GM19035 (cell line): ENCODE results near the gene TTLL9.

Source experiments
- ATAC-seq: cut with Tn5 transposase; IDR thresholded peaks from one replicate; pipeline ENCODE4 v1.9.1; 2021; ENCODE audit not compliant: unreplicated experiment

The TTLL9 gene

GRCh38 chr20:31836853-31837608 is 33.4 kb upstream of the TTLL9 start:
- ATAC-seq, result no peak

GRCh38 chr20:31837896-31838397 is 32.5 kb upstream of the TTLL9 start:
- ATAC-seq, result no peak

DNA sequence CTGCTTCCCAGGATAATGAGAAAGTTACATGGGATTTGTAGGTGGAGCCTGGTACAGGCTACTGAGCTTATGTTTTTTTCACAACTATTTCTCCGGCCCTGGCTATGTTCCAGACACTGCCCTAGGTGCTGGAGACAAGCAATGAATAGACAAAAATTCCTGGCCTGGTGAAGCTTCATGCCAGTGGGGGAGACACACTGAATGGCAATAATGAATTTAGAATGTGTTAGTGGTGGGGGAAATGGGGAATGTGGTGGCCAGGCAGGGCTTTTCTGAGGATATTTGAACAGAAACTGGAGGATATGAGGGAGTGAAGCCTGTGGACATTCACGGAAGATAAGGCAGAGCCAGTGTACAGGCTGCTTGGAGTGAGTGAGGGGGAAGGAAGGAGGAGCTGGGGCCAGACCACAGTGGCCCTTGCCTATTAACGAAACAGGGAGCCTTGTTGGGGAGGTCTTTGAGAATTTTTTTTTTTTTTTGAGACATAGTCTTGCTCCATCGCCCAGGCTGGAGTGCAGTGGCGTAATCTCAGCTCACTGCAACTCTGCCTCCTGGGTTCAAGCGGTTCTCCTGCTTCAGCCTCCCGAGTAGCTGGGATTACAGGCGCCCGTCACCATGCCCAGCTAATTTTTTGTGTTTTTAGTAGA is 31.7 kb upstream of the TTLL9 start:
- no peak for ATAC-seq

DNA sequence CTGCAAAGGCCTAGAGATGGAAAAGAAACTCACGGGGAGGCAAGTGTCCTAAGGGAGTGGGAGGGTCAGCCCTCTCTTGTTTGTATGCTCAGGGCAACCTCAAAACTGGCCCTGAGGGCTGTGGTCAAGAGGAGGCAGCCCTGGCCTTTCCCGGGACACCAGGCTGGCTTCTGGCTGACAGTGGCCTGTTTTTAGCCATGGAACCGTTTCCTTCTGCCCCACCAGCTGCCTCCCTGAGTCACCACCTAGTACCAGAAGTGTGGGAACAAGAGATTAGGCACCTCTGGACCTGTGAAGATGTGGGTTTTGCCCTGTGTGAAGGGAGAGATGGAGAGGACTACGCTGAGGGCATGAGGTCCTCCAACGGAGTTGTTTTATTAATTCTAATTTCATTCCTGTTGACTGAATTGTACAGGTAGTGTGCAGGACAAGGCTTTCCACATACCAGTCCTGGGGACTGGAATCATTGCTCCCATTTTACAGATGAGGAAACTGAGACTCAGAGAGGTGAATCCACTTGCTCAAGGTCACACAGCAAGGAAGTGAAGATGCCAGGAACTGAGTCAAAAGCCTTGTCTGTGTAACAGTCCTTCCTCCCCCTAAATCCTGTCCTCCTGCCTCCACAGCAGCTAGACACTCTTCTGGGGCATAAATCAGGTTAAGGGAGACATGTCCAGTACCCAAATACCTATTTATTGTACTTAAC is 30.5 kb upstream of the TTLL9 start:
- no peak for ATAC-seq

DNA sequence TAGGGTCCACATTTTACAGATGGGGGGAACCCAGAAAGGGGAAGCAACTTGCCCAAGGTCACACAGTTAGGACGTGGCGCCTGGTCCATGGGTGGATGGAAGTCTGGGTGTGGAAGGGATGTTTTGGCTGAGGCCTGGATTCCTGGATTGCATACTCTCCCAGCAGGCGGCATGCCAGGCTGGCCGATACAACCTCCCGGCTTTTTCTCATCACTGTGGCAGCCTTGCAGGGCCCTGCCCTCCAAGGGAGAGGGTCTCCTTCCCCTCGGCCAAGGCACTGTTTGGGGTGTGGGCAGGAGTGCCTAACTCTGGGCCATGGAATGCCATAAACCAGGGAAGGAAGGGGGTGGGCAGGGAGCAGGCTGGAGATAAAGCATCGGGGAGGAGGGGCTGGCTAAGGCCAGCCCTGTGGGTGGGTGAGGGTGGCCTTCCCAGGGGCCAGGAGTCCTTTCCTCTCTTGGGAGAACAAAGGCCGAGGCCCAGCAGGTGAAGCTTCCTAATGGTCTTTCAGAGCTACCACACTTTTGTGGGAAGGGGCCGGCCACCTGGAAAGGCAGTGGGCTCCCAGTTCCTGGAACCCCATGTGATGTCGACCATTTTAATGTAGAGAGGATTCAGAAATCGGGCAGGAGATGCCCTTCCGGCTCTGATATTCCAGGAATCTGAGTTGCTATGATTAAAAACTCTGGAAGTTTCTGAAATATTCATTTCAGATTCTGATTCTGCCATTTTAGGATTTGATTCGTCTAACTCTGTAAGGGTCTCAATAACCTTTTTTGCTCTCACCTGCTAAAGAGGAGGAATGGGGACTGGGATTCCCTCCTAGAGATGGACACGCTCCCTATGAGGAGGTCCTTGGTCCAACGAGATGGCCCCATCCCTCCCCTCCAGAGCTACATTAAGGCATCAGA is 29.3 kb upstream of the TTLL9 start:
- no peak for ATAC-seq

GRCh38 chr20:31841928-31842327 is 28.5 kb upstream of the TTLL9 start:
- no peak for ATAC-seq

GRCh38 chr20:31842471-31843157 is 27.8 kb upstream of the TTLL9 start:
- ATAC-seq, result no peak

DNA sequence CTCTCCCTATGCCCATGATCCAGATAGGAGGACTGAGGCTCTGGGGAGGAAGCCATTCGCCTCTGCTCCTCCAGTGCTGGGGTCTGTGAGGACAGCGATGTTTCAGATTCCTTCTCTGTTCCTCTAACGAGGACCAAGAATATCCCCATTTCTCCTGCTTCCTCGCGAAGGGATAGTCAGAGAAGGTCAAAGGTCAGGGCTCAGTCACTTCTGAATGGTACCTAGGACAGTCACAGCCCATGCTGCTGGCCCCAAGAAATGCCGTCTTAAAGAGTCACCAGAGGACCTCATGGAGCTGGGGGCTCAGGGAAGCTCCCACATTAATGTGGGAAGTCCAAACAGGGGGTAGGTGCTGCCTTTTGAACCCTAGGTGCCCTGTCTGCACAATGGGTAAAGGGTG is 27.1 kb upstream of the TTLL9 start:
- ATAC-seq, result no peak

- no peak for ATAC-seq
Measured at GRCh38 chr20:31843881-31844280, 26.6 kb upstream of the TTLL9 start.

GRCh38 chr20:31844737-31845299 is 25.6 kb upstream of the TTLL9 start:
- ATAC-seq, result no peak

DNA sequence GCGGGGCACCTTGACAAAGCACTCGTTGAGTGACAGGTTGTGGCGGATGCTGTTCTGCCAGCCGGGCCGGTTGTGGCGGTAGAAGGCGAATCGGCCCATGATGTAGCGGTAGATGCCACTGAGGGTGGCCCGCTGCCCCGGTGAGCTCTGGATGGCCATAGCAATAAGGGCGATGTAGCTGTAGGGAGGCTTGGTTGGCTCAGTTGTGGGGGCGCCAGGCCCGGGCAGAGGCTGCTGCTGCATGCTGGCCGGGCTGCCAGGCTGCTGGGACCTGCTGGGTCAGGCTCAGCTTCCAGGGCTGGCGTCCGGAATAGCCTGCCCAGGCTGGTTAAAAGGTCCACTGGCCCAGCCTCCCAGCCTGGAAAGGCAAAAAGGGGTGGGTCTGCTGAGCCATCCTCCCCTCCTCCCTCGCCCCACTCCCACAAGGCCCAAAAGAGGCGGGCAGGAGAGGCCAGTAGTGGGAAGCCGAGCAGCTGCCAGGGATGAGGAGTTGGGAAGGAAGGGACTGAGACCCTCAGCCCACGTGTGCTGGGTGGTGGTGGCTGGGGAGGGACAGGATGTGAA is 25.1 kb upstream of the TTLL9 start, which contains the start of gene FOXS1:
TSS of gene FOXS1 (minus strand) at position 305 of the 564 bp plus-strand sequence. CDS start at position 243, 62 bp downstream.
- ATAC-seq, result no peak

GRCh38 chr20:31846793-31847138 is 23.7 kb upstream of the TTLL9 start:
- no peak for ATAC-seq

DNA sequence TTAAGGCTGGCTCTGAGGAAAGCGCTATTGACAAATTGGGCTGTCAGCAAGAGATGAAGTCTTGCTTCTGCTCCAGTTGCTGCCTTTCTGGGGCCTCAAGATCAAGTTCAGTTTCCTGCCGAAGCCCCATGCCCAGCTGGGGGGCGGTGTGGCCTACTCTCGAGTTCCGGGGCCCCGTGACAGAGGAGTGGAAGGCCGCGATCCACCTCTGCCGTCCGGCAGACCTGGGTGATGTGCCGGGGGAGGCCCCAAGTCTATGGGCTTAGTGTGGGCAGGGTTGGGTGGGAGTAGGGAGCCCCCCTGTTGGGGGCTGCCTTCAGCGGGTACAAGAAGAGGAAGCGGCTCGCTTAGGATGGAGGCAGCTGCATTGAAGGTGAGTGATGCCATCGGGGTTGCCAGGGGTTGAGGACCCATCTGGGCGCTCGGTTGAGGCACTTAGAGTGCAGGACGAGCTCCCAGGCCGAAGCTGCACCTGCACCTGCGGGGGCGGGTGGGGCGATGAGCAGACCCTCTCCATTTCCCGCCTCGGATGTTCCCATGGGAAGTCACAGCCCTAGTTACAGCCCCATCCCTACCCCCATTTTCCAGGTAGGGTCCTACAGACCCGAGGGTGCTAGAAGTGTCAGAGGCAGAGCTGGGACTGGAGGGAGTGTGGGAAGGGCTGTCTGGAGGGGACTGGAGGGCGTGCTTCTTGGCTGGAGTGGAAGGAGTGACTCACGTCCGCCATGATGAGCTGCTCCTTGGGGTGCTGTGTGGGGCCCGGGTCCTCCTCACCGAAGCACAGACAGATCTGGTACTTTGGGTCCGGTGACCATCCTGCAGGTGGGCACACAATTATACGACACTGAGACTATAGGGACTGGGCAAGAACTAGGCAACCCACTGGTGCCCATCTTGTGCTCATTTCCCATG is 22.1 kb upstream of the TTLL9 start:
- ATAC-seq, result no peak

DNA sequence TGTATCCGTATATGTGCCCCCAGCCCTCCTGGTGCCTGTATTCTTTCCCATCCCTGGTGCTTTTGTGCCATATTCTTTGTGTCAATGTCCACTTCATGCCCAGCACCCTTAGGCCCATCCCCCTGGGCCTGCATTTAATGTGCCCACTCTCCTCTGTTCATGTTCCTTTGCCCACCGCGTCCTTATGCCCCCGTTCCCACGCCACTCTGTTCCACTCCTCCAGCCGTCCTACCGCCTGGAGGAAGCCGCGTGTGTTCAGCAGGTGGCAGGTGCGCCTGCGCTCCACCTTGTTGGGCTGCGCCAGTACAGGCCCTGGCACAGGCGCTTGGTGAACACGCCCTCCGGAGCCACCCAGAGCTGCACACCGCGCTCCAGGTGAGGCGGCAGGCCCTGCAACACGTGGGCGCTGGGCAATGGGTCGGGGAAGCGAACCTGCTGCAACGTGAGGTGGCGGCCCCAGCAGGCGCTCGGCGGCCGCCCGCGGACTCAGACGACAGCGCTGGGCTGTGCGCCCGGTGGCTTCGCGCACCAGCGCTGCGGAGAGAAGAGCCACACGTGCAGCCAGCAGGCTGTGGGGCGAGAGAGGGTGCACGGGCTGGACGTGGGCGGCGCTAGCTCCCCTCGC is 21.0 kb upstream of the TTLL9 start:
- no peak for ATAC-seq

- ATAC-seq, result no peak
Measured at GRCh38 chr20:31851240-31851955, 19.0 kb upstream of the TTLL9 start.

- ATAC-seq, result no peak
Measured at GRCh38 chr20:31853481-31853880, 17.0 kb upstream of the TTLL9 start.

- no peak for ATAC-seq
Measured at GRCh38 chr20:31856516-31856915, 13.9 kb upstream of the TTLL9 start.
